SU-DHL-6 (cell line): ENCODE measurements around the gene GLYR1.

ENCODE experiments used
- H2AFZ ChIP-seq: fragments of 200-600 bp; sonication (generic); 2 replicates; pipeline ENCODE4 v1.6.1; 2014; ENCODE audit warnings: low read depth, mild to moderate bottlenecking, moderate library complexity, mixed read lengths, antibody characterized with exemption, low read length; ENCODE audit not compliant: severe bottlenecking
- H3F3A ChIP-seq: fragments of 200-600 bp; shearing (Covaris generic); 2 replicates; pipeline ENCODE4 v1.6.0; 2016; ENCODE audit warnings: antibody characterized with exemption, mild to moderate bottlenecking; ENCODE audit not compliant: insufficient read depth
- H3K27ac ChIP-seq: fragments of 200-600 bp; sonication (generic); 2 replicates; pipeline ENCODE4 v1.5.1; 2016; ENCODE audit warnings: low read depth, mild to moderate bottlenecking, low read length, moderate library complexity, mixed read lengths
- H3K27me3 ChIP-seq: fragments of 200-600 bp; sonication (generic), shearing (Covaris generic); 2 replicates; pipeline ENCODE4 v1.6.0; 2014; ENCODE audit warnings: mild to moderate bottlenecking, low read length
- H3K36me3 ChIP-seq: fragments of 200-600 bp; sonication (generic); 2 replicates; pipeline ENCODE4 v1.6.1; 2014; ENCODE audit warnings: mild to moderate bottlenecking, low read length, mixed read lengths
- H3K4me2 ChIP-seq: fragments of 300-600, 200-600 bp; shearing (Covaris generic), sonication (generic); 2 replicates; pipeline ENCODE4 v1.6.0; 2014; ENCODE audit warnings: low read length, low read depth, mild to moderate bottlenecking; ENCODE audit not compliant: poor library complexity, severe bottlenecking
- H3K4me3 ChIP-seq: fragments of 200-600 bp; sonication (generic); 2 replicates; pipeline ENCODE4 v1.5.1; 2014; ENCODE audit warnings: antibody characterized with exemption, low read length, mild to moderate bottlenecking, mixed read lengths; ENCODE audit not compliant: insufficient read depth, poor library complexity, severe bottlenecking
- H3K79me2 ChIP-seq: fragments of 200-600 bp; sonication (generic); 2 replicates; pipeline ENCODE4 v1.6.1; 2014; ENCODE audit warnings: mild to moderate bottlenecking, low read length, moderate library complexity; ENCODE audit not compliant: insufficient read depth
- H3K9ac ChIP-seq: fragments of 200-600 bp; sonication (generic); 2 replicates; pipeline ENCODE4 v1.7.0; 2014; ENCODE audit warnings: mild to moderate bottlenecking, low read length
- H3K9me2 ChIP-seq: fragments of 200-600 bp; sonication (generic); replicated peaks from 2 replicates; pipeline ENCODE4 v1.6.1; 2014; ENCODE audit warnings: low read length; ENCODE audit not compliant: insufficient read depth
- H3K9me3 ChIP-seq: fragments of 200-600 bp; sonication (generic); 2 replicates; pipeline ENCODE4 v1.6.1; 2014; ENCODE audit warnings: low read length, mixed read lengths; ENCODE audit not compliant: insufficient read depth
- H4K20me1 ChIP-seq: fragments of 200-600 bp; sonication (generic); 2 replicates; pipeline ENCODE4 v1.6.1; 2014; ENCODE audit warnings: low read depth, mild to moderate bottlenecking, antibody characterized with exemption, low read length, moderate library complexity, mixed read lengths
- EZH2phosphoT487 ChIP-seq: fragments of 200-600 bp; sonication (generic), shearing (Covaris generic); conservative IDR thresholded peaks from 2 replicates; pipeline ENCODE4 v1.6.1; 2018; ENCODE audit warnings: mild to moderate bottlenecking, antibody characterized with exemption, low read length, moderate library complexity, mixed read lengths
- TF ChIP-seq, protein P1 (sequence below): fragments of 200-600 bp; sonication (generic); IDR thresholded peaks from one replicate; pipeline ENCODE4 v1.5.1; 2017; ENCODE audit warnings: antibody characterized with exemption, mild to moderate bottlenecking, low read length, moderate library complexity; ENCODE audit not compliant: insufficient read depth, poor library complexity, severe bottlenecking

GLYR1 gene

DNA sequence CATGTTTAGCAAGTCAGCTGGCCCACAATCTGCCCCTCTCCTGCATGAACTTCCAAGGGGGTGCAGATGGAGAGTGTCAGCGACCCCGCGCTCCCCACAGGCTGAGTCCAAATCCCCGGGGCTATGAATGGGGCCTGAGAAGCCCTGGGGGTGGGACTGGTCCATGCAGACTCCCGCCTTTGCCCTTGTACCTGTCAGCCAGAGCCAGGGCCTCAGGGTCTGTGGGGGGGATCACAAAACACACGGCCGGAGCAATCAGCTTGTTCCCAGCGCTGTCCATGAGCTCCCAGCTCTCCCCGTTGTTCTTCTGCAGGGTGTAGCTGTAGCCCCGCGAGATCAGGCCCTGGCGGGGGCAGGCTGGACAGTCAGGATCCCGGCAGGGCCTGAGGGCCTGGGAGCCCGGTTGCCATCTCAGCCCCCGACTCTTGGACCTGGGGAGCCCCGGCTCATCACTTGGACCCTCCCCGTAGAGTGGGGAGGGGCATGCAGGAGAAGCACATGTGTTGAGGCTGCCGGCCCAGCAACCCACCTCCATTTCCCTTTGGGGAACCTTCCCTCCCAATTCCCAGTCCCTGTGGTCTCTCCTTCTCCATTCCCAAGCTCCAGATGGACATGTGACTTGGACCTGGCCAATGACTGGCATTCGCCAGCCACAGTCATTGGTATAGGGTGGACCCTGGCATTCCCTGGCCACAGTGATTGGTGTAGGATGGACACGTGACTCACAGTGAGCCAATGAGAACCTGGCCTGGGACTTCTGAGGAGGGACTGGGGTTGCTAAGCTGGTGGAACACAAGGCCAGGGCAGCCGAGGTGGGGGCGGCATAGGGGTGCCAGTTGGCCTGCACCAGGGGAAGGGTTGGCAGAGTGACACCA is 47.4 kb upstream of the GLYR1 start:
- Histone ChIP-seq H3K79me2 (no peaks in the 10 kb centered on the region), H3K9me2 (no peaks in the 10 kb centered on the region), H3F3A (no peaks in the 10 kb centered on the region), H3K36me3 (no peaks in the 10 kb centered on the region), H3K9me3 (no peaks in the 10 kb centered on the region), H3K4me3 (no peak overlapping the region), H2AFZ (no peak overlapping the region), H3K27me3 (no peaks in the 10 kb centered on the region), H3K4me2 (no peak overlapping the region), H3K27ac (no peak overlapping the region), H4K20me1 (no peaks in the 10 kb centered on the region), H3K9ac (no peak overlapping the region)
- TF ChIP-seq EZH2phosphoT487 = no peak
- TF ChIP-seq, protein P1, sequence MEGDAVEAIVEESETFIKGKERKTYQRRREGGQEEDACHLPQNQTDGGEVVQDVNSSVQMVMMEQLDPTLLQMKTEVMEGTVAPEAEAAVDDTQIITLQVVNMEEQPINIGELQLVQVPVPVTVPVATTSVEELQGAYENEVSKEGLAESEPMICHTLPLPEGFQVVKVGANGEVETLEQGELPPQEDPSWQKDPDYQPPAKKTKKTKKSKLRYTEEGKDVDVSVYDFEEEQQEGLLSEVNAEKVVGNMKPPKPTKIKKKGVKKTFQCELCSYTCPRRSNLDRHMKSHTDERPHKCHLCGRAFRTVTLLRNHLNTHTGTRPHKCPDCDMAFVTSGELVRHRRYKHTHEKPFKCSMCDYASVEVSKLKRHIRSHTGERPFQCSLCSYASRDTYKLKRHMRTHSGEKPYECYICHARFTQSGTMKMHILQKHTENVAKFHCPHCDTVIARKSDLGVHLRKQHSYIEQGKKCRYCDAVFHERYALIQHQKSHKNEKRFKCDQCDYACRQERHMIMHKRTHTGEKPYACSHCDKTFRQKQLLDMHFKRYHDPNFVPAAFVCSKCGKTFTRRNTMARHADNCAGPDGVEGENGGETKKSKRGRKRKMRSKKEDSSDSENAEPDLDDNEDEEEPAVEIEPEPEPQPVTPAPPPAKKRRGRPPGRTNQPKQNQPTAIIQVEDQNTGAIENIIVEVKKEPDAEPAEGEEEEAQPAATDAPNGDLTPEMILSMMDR = no peak

- no peaks in the 10 kb centered on the region for H3K27me3 ChIP-seq
- no peak overlapping the region for H3K27ac ChIP-seq
- TF ChIP-seq EZH2phosphoT487 = no peak
- TF ChIP-seq, protein P1 = no peak
- H4K20me1 ChIP-seq = no peaks in the 10 kb centered on the region
- H3K9ac ChIP-seq = no peak overlapping the region
- no peaks in the 10 kb centered on the region for H3F3A ChIP-seq
- no peak overlapping the region for H3K4me3 ChIP-seq
- no peaks in the 10 kb centered on the region for H3K36me3 ChIP-seq
- no peaks in the 10 kb centered on the region for H3K79me2 ChIP-seq
- no peak overlapping the region for H2AFZ ChIP-seq
- H3K9me2 ChIP-seq = no peaks in the 10 kb centered on the region
- H3K4me2 ChIP-seq = no peak overlapping the region
- H3K9me3 ChIP-seq = no peaks in the 10 kb centered on the region
Measured at GRCh38 chr16:4893103-4893862, 46.2 kb upstream of the GLYR1 start.

DNA sequence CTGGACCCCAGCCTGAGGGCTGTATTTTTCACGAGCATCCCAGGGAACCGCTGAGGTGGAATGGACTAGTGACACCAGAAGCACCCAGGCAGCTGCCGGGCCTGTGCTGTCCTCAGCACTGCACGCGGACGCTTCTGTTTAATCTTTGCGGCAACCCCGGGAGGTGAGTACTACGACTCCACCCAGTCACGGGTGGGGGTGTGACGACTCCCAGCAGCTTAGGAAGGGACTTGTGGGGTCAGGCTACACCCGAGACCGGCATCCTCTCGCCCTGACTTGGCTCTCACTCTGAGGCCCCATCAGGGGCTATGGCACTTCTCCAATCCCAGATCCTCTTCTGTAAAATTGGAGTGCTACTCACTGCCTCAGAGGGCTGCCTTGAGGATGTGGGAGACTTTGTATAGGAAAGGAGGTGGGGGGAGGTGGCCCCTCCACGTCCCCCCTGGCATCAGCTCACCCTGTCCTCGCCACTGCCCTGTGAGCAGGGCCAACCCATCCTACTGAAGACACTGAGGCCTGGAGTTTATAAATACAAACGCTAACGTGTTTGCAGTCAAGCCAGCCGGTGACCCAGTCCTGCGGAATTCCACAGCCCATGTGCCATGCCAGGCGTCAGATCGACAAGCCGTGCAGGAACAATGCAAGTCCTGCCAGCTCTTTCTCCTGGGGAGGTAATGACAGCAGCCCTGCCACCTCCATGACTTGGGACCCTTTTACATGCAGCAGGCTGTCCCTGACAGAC is 45.4 kb upstream of the GLYR1 start:
- H3K79me2 ChIP-seq = no peaks in the 10 kb centered on the region

More for the DNA sequence above, 45.4 kb upstream of the GLYR1 start:
- Histone ChIP-seq H3K36me3 (no peaks in the 10 kb centered on the region), H3K9me2 (no peaks in the 10 kb centered on the region), H4K20me1 (no peaks in the 10 kb centered on the region), H3K4me2 (no peak overlapping the region), H3K27me3 (no peaks in the 10 kb centered on the region), H3K4me3 (no peak overlapping the region), H3K9ac (no peak overlapping the region), H3F3A (no peaks in the 10 kb centered on the region), H3K27ac (no peak overlapping the region), H3K9me3 (no peaks in the 10 kb centered on the region), H2AFZ (no peak overlapping the region)
- no peak for TF ChIP-seq EZH2phosphoT487
- TF ChIP-seq, protein P1 = no peak
